Ramos (cell line): ENCODE results near the gene SPI1.
"Not testable (repeated sequence)": the region's sequence is repeated elsewhere in the genome, so short reads cannot be mapped to it uniquely, and the experiment has no call there.

Source experiments
- in situ Hi-C: fragments of 300-500 bp; cut with MboI; formaldehyde crosslinking; loops from one replicate; pipeline ENCODE4 v1.14.3; 2022; ENCODE audit warnings: low sequenced_read_pairs; ENCODE audit not compliant: unreplicated experiment

SPI1 gene

GRCh38 chr11:47329431-47329986 is 48.8 kb downstream of the SPI1 start:
- in situ Hi-C loops: no loop called here

- in situ Hi-C loops: no loop called here
Measured at GRCh38 chr11:47328449-47329390, 49.6 kb downstream of the SPI1 start.

- in situ Hi-C loops: no loop called here
Measured at GRCh38 chr11:47327949-47328348, 50.4 kb downstream of the SPI1 start.

GRCh38 chr11:47327025-47327424 is 51.3 kb downstream of the SPI1 start:
- in situ Hi-C loops: no loop called here

- in situ Hi-C loops: no loop called here
Measured at GRCh38 chr11:47326198-47326597, 52.1 kb downstream of the SPI1 start.

GRCh38 chr11:47325271-47326041 is 52.9 kb downstream of the SPI1 start:
- in situ Hi-C loops: no loop called here

- in situ Hi-C loops: no loop called here
Measured at GRCh38 chr11:47324520-47324919, 53.8 kb downstream of the SPI1 start.

- in situ Hi-C loops: no loop called here
Measured at GRCh38 chr11:47318166-47318565, 60.2 kb downstream of the SPI1 start.

GRCh38 chr11:47317064-47317828 is 61.1 kb downstream of the SPI1 start:
- in situ Hi-C loops: no loop called here

GRCh38 chr11:47316501-47316900 is 61.8 kb downstream of the SPI1 start:
- in situ Hi-C loops: not testable (repeated sequence)

- in situ Hi-C loops: no loop called here
Measured at GRCh38 chr11:47314992-47315391, 63.4 kb downstream of the SPI1 start.

GRCh38 chr11:47308050-47308823 is 70.1 kb downstream of the SPI1 start:
- in situ Hi-C loops: no loop called here

- in situ Hi-C loops: no loop called here
Measured at GRCh38 chr11:47306484-47306844, 71.9 kb downstream of the SPI1 start.

- in situ Hi-C loops: no loop called here
Measured at GRCh38 chr11:47305734-47306483, 72.4 kb downstream of the SPI1 start.
